Mucosa of descending colon (tissue), 3 donors: ENCODE results near the gene USP49. TPM values are rescaled to one million over a fixed set of nuclear protein-coding genes. Genes with fewer than 3 reads are reported as not detected.
"Not testable (repeated sequence)": the region's sequence is repeated elsewhere in the genome, so short reads cannot be mapped to it uniquely, and the experiment has no call there.

Experiments used
- ATAC-seq: fragments of 200-7000 bp; cut with Tn5 transposase; one replicate; pipeline ENCODE4 v1.9.1; 2020; ENCODE audit warnings: mild to moderate bottlenecking, moderate library complexity
- DNase-seq, 3 donors: peaks; one replicate each; pipeline ENCODE4 v3.0.0-alpha.2; 2020
- H3K36me3 ChIP-seq: fragments of 200-600 bp; one replicate; pipeline ENCODE4 v1.8.0; 2021; ENCODE audit warnings: low read depth, mild to moderate bottlenecking
- H3K4me1 ChIP-seq: fragments of 200-600 bp; one replicate; pipeline ENCODE4 v1.8.0; 2021; ENCODE audit warnings: low read depth, mild to moderate bottlenecking
- H3K4me3 ChIP-seq: fragments of 200-600 bp; one replicate; pipeline ENCODE4 v1.8.0; 2021; ENCODE audit warnings: mild to moderate bottlenecking
- H3K9me3 ChIP-seq: fragments of 200-600 bp; one replicate; pipeline ENCODE4 v1.8.0; 2021; ENCODE audit warnings: mild to moderate bottlenecking
- intact Hi-C, 2 donors: fragments of 100-400 bp; cut with DNase I in 1 of 2; cut with micrococcal nuclease in 1 of 2; formaldehyde crosslinking; loops; one replicate each; pipeline versions ENCODE4 v1.11.0 to v1.11.1; 2022; cut with DNase I, micrococcal nuclease
- total RNA-seq, 3 donors: library from RNA; stranded (reverse); fragmentation: NEBNext Ultra II Directional in 2 of 3; extraction: Animal tissue kit (Norgen Biotek cat#: 25700) in 2 of 3; gene quantifications; one replicate each; pipeline versions ENCODE4 v1.2.1 to v1.2.4, GENCODE V29; 2021 to 2023
- TF ChIP-seq, protein P1 (sequence below): fragments of 200-600 bp; IDR thresholded peaks from one replicate; pipeline ENCODE4 v1.8.0; 2022; ENCODE audit warnings: antibody characterized with exemption, mild to moderate bottlenecking
- donor health status: DM: no; HTN: no; CAD: no; lungs with moderate emphysema.
- donor health status: DM: no; HTN: no; CAD: no.
- donor health status: DM: no; HTN: yes; CAD: no.

USP49 gene
- total RNA-seq, 3 donors from 2014 or later, result 2.8 to 3.7 (median 3.2) TPM

DNA sequence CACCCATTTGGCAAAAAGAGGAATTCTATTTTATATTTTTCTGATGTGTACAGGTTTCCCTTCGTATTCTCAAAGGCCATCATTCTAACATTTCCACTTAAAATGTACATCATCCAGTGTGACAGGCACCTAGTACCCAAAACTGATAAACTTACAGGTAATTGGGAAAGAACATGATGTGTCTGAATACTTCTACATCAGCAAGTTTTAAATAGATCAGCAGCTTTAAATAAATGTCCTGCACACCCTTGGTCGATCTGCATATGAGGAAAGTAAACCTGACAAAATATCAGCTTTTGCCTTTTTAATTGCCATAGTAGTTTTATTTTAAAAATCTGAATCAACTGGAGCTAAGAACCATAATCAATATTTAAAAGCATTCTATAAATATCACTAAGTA, 81.2 kb downstream of the USP49 start:
- intact Hi-C loops, result no loop called here
- H3K9me3 ChIP-seq, result no peaks in the 10 kb centered on the region

DNA sequence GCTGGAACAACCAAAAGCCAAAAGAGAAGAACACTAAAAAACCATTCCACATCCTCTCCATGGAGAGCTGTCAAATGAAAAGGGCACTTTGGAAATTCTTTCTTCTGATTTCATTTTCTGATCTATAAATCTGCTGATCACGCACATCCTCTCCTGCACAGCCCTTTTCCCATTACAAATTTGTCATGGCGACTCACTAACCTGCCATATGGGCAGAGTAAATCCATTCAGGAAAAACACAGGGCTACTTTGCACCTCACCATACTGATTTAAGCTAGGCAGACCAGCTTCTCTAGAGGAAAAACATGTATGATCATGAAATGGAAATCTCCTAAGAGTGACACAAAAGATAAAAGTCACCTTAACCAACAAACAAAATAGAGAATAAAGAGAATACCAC, 81.7 kb downstream of the USP49 start:
- no peak for DNase-seq
- no peaks in the 10 kb centered on the region for H3K36me3 ChIP-seq
- TF ChIP-seq, protein P1, sequence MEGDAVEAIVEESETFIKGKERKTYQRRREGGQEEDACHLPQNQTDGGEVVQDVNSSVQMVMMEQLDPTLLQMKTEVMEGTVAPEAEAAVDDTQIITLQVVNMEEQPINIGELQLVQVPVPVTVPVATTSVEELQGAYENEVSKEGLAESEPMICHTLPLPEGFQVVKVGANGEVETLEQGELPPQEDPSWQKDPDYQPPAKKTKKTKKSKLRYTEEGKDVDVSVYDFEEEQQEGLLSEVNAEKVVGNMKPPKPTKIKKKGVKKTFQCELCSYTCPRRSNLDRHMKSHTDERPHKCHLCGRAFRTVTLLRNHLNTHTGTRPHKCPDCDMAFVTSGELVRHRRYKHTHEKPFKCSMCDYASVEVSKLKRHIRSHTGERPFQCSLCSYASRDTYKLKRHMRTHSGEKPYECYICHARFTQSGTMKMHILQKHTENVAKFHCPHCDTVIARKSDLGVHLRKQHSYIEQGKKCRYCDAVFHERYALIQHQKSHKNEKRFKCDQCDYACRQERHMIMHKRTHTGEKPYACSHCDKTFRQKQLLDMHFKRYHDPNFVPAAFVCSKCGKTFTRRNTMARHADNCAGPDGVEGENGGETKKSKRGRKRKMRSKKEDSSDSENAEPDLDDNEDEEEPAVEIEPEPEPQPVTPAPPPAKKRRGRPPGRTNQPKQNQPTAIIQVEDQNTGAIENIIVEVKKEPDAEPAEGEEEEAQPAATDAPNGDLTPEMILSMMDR, result no peak
- H3K4me1 ChIP-seq, result no peaks in the 10 kb centered on the region
- ATAC-seq, result no peak
- no peak overlapping the region for H3K4me3 ChIP-seq
- intact Hi-C loops, result no loop called here
- no peaks in the 10 kb centered on the region for H3K9me3 ChIP-seq

More for the DNA sequence above, 81.2 kb downstream of the USP49 start:
- Histone ChIP-seq H3K4me3 (no peak overlapping the region), H3K4me1 (no peaks in the 10 kb centered on the region), H3K36me3 (no peaks in the 10 kb centered on the region)
- DNase-seq (no peak), ATAC-seq (no peak)
- TF ChIP-seq, protein P1, result no peak

DNA sequence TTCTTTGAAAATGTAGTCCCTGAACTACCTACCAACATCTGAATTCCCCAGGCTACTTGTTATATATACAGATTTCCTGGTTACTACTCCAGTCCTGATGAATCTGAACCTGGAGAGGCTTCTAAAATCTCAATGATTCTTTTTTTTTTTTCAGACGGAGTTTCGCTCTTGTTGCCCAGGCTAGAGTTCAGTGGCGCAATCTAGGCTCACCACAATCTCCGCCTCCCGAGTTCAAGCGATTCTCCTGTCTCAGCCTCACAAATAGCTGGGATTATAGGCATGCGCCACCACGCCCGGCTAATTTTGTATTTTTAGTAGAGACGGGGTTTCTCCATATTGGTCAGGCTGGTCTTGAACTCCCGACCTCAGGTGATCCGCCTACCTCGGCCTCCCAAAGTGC, 83.2 kb downstream of the USP49 start:
- H3K9me3 ChIP-seq, H3K4me3 ChIP-seq, H3K36me3 ChIP-seq, DNase-seq, ATAC-seq, H3K4me1 ChIP-seq, intact Hi-C loops: not testable (repeated sequence)

DNA sequence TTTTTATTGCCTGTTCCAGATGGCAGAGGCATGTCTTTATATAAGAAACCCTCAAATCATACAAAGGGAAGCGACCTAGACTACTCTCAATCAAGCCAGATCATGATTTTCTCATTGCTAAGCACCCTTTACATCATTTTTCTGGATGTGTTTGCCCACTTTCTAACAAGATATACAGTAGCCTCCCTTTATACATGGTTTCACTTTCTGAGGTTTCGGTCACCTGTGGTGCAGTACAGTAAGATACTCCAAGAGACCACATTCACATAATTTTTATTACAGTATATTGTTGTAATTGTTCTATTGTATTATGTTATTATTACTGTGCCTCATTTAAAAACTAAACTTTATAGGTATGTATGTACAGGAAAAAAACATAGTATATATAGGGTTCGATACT, 84.1 kb downstream of the USP49 start:
- TF ChIP-seq, protein P1, result no peak
- intact Hi-C loops, result no loop called here
- Histone ChIP-seq H3K9me3 (no peaks in the 10 kb centered on the region), H3K4me3 (no peak overlapping the region), H3K4me1 (no peaks in the 10 kb centered on the region), H3K36me3 (no peaks in the 10 kb centered on the region)
- ATAC-seq (no peak), DNase-seq (no peak)

DNA sequence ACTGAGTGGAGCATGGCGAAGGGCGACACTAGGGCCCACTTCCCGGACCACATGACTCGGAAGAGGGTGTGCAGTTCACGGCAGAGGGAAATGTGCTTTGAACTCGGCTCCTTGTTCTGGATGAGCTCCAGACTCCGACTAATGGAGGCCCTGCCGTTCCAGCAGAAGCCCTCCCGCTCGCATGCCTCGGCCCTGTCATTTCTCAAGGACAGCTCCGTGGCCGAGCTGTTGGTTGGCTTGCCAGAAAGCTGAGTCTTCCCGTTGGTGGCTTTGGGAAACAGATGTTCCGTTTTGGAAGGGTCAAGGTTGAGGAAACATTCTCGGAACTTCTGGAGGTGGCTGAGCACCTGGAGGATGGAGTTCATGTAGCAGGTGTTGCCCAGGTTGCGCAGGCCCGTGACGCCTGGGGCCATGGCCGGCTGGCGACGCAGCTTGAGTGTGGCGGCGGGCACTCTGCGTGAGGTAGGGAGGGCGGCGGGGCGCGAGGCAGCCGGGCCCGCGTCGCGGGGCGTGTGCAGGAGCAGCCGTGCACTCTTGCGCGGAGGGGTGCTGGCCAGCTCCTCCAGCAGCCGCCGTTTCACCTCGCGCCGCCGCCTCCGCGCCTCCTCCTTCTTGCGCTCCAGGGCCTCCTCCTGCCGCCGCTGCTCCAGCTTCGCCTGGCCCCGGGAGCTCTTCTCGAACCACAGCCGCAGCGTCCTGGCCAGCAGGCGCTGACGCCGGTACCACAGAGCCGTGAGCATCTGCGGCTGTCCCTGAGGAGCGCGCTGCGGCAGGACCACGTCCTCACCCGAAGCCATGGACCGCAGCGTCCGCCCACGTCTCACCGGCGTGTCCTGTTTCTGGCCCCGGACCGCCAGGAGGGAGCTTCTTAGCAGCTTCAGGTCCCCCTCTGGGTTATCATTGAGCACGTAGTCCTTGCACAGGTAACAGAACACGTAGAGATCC, 89.1 kb downstream of the USP49 start:
- TF ChIP-seq, protein P1, result no peak
- no peak for DNase-seq

DNA sequence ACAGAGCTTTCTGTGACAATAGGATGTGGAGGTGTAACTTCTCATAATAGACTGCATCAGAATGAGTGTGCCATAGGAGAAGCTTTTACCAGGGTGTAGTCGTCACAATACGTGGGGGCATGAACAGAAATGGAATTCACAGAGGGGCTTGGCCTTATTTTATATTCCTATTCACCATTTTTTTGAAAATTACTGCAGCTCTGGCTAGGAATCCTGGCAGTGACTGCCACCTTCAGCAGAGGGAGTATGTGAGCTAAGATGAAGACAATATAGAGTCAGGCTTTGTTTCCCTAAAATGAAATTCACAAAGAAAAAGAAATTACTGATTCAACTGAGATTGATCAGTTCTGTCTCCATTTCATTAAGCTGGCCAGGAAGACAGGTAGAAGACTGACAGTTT, 93.8 kb downstream of the USP49 start:
- H3K9me3 ChIP-seq, result no peaks in the 10 kb centered on the region
- H3K4me1 ChIP-seq, result no peaks in the 10 kb centered on the region
- ATAC-seq, result no peak
- intact Hi-C loops, result no loop called here
- TF ChIP-seq, protein P1, result no peak
- H3K4me3 ChIP-seq, result no peak overlapping the region
- H3K36me3 ChIP-seq, result no peaks in the 10 kb centered on the region
- DNase-seq, result no peak

More for the DNA sequence above, 89.1 kb downstream of the USP49 start:
- Histone ChIP-seq H3K4me1 (no peaks in the 10 kb centered on the region), H3K36me3 (no peaks in the 10 kb centered on the region), H3K4me3 (no peak overlapping the region), H3K9me3 (no peaks in the 10 kb centered on the region)
- intact Hi-C loops, result no loop called here
- ATAC-seq, result no peak
